Heart left ventricle (tissue), 13 donors: ENCODE data around the gene GNG7.
"Not testable (repeated sequence)": the region's sequence is repeated elsewhere in the genome, so short reads cannot be mapped to it uniquely, and the experiment has no call there.

ENCODE experiments used
- POLR2A ChIP-seq, 2 donors: fragments of 450-650 bp; IDR thresholded peaks; one replicate each; pipeline ENCODE4 v1.6.1; 2017; ENCODE audit warnings: antibody characterized with exemption in 2 of 2, mild to moderate bottlenecking in 2 of 2, moderate library complexity in 2 of 2
- TF ChIP-seq, protein P1 (sequence below), 12 donors: fragments of 200-600 bp; sonication (generic) in 4 of 12; IDR thresholded peaks; one replicate each; pipeline versions ENCODE4 v1.5.0 to v1.8.0; 2018 to 2022; ENCODE audit warnings: antibody characterized with exemption in 12 of 12, mild to moderate bottlenecking in 5 of 12
- donor health status: ischemic (EF 13 %, LVEDD 7.1; RV severe dilation, severe dysfunction).
- donor health status: DM: no; HTN: yes; CAD: no.
- donor health status: DM: no; HTN: no; CAD: no.
- donor health status: ischemic (EF 25% LVEDD 6.9; RV normal size, moderate dysfunction).
- donor health status: ischemic (EF 25% LVEDD 5.7; RV mildly dilated, moderate dysfunction).
- donor health status: ischemic (EF 35%, LVEDD 5.7; RV mildly dilated, moderate dysfunction).
- donor health status: nonischemic (EF 11% LVEDD 7.7; RV severe dilation, severe dysfunction).
- donor health status: DM: yes; HTN: yes; CAD: no.
- donor health status: PGD.
- donor health status: ischemic (EF 29% LVEDD 5.4; RV normal size, mild dysfunction).
- donor health status: nonischemic (EF 23%, LVEDD 6.1; RV moderate dilation, normal function).

DNA sequence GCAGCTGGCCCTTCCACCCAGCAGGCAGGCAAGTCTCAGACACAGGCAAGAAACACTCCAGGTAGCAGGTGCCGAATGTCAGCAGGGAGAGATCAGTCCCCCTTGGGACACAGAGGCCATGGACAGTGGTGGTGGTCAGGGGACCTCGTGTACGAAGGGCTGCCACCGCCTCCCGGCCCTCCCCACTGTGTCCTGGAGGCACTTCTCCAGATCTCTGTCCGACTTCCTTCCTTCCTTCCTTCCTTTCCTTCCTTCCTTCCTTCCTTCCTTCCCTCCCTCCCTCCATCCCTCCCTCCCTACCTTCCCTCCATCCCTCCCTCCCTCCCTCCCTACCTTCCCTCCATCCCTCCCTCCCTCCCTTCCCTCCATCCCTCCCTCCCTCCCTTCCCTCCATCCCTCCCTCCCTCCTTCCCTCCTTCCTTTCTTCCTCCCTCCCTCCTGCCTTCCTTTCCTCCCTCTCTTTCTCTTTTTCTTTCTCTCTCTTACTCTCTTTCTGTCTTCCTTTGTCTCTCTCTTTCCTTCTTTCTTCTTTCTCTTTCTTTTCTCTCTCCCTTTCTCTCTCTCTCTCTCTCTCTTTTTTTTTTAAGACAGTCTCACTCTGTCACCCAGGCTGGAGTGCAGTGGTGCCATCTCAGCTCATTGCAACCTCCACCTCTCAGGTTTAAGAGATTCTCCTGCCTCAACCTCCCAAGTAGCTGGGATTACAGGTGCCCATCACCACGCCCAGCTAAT, 51.3 kb downstream of the GNG7 start:
- not testable (repeated sequence) for TF ChIP-seq POLR2A (IDR thresholded peaks at IDR 0.05)
- TF ChIP-seq, protein P1, sequence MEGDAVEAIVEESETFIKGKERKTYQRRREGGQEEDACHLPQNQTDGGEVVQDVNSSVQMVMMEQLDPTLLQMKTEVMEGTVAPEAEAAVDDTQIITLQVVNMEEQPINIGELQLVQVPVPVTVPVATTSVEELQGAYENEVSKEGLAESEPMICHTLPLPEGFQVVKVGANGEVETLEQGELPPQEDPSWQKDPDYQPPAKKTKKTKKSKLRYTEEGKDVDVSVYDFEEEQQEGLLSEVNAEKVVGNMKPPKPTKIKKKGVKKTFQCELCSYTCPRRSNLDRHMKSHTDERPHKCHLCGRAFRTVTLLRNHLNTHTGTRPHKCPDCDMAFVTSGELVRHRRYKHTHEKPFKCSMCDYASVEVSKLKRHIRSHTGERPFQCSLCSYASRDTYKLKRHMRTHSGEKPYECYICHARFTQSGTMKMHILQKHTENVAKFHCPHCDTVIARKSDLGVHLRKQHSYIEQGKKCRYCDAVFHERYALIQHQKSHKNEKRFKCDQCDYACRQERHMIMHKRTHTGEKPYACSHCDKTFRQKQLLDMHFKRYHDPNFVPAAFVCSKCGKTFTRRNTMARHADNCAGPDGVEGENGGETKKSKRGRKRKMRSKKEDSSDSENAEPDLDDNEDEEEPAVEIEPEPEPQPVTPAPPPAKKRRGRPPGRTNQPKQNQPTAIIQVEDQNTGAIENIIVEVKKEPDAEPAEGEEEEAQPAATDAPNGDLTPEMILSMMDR (IDR thresholded peaks at IDR 0.05) = not testable (repeated sequence)
